HG02885 (cell line): ENCODE measurements around the gene MGA.

Experiments used
- ATAC-seq: cut with Tn5 transposase; IDR thresholded peaks from one replicate; pipeline ENCODE4 v1.9.1; 2021; ENCODE audit warnings: mild to moderate bottlenecking; ENCODE audit not compliant: unreplicated experiment, poor library complexity

The MGA gene

GRCh38 chr15:41656188-41656587 lies 4.0 kb upstream of the MGA start:
- no peak for ATAC-seq

- no peak for ATAC-seq
Observed at GRCh38 chr15:41658689-41659088, 1.5 kb upstream of the MGA start.

GRCh38 chr15:41659190-41659589 lies 1.0 kb upstream of the MGA start:
- ATAC-seq = no peak

GRCh38 chr15:41659855-41660234 lies 360 bp upstream of the MGA start:
- ATAC-seq = no peak

GRCh38 chr15:41661078-41661517 lies 893 bp downstream of the MGA start:
- ATAC-seq = no peak

- peak; percentile 53 for ATAC-seq
Observed at GRCh38 chr15:41661518-41662225, 1.5 kb downstream of the MGA start.

- ATAC-seq = no peak
Observed at GRCh38 chr15:41666353-41666920, 6.2 kb downstream of the MGA start.

- ATAC-seq = no peak
Observed at GRCh38 chr15:41669701-41670100, 9.5 kb downstream of the MGA start.

- ATAC-seq = no peak
Observed at GRCh38 chr15:41671656-41672648, 11.7 kb downstream of the MGA start.

GRCh38 chr15:41675337-41675736 lies 15.1 kb downstream of the MGA start:
- ATAC-seq = no peak

GRCh38 chr15:41678742-41679141 lies 18.5 kb downstream of the MGA start:
- no peak for ATAC-seq

- no peak for ATAC-seq
Observed at GRCh38 chr15:41683955-41684354, 23.8 kb downstream of the MGA start.

- ATAC-seq = no peak
Observed at GRCh38 chr15:41688671-41689070, 28.5 kb downstream of the MGA start.

- ATAC-seq = no peak
Observed at GRCh38 chr15:41689083-41689482, 28.9 kb downstream of the MGA start.

- no peak for ATAC-seq
Observed at GRCh38 chr15:41689834-41690233, 29.6 kb downstream of the MGA start.

GRCh38 chr15:41690636-41691035 lies 30.4 kb downstream of the MGA start:
- no peak for ATAC-seq

GRCh38 chr15:41691471-41691870 lies 31.3 kb downstream of the MGA start:
- no peak for ATAC-seq

GRCh38 chr15:41692049-41692448 lies 31.8 kb downstream of the MGA start:
- no peak for ATAC-seq

- no peak for ATAC-seq
Observed at GRCh38 chr15:41693757-41694156, 33.6 kb downstream of the MGA start.

- peak; percentile 89 for ATAC-seq
Observed at GRCh38 chr15:41695750-41696436, 35.7 kb downstream of the MGA start.
